ENCODE data around the gene IRF2BP2. TPM values are rescaled to one million over a fixed set of nuclear protein-coding genes. Genes with fewer than 3 reads are reported as not detected.

Gene IRF2BP2
- total and polyA plus RNA-seq, 2 donors (not counting 1 experiment from before 2014, with no cell fraction given): 126 to 255 TPM

GRCh38 chr1:234614081-234614489, 4.1 kb upstream of the IRF2BP2 start:
- H3K9ac ChIP-seq (ENCODE audit: low read length): no peak overlapping the region
- H3K4me3 Mint-ChIP-seq: no peak overlapping the region
- H3K79me2 ChIP-seq (ENCODE audit: control insufficient read depth, insufficient read depth, low read length): no peaks in the 10 kb centered on the region
- POLR2A ChIA-PET: interaction anchor here (0.6 to 1.0 kb wide), 2 partner anchors 159 to 391 kb away, joined by 3 to 5 read pairs; no protein-coding TSS in a partner anchor
- H2AFZ ChIP-seq (ENCODE audit: insufficient read depth, low read depth, low read length, poor library complexity, severe bottlenecking): no peak overlapping the region
- H4K20me1 ChIP-seq (ENCODE audit: control insufficient read depth, insufficient read depth, low read length, poor library complexity, severe bottlenecking): no peaks in the 10 kb centered on the region
- no CpG with 5 or more reads among the region's 2 CpGs for WGBS (ENCODE audit: insufficient coverage)
- no peak overlapping the region for H3K4me2 ChIP-seq (replicated peaks; ENCODE audit: low read depth, low read length, poor library complexity, severe bottlenecking)
- no peaks in the 10 kb centered on the region for H3K9me3 ChIP-seq (ENCODE audit: control extremely low read depth in 1 of 3, control insufficient read depth in 2 of 3, insufficient read depth in 1 of 3, low read length in 2 of 3)
- H3K36me3 ChIP-seq (replicated peaks in 1 of 2; ENCODE audit: control extremely low read depth in 1 of 2, control insufficient read depth in 1 of 2, extremely low read depth in 1 of 2, insufficient read depth in 2 of 2, low read length in 1 of 2): no peaks in the 10 kb centered on the region
- no peak for ATAC-seq (ENCODE audit: low read depth)
- peaks cover 33% of the 10 kb centered on the region for H3K4me1 Mint-ChIP-seq
- CTCF ChIA-PET: interaction anchor here (0.7 to 7.3 kb wide), 10 partner anchors 8 to 491 kb away, joined by 3 to 70 read pairs (median 4); no protein-coding TSS in a partner anchor
- peak overlapping the region; percentile 59 for H3K27ac Mint-ChIP-seq
- H3K4me3 ChIP-seq (ENCODE audit: control extremely low read depth in 1 of 5, extremely low read depth in 1 of 5, insufficient read depth in 1 of 5, low read depth in 2 of 5, low read length in 4 of 5): no peak overlapping the region
- H3K27me3 Mint-ChIP-seq: no peaks in the 10 kb centered on the region
- peaks cover 23 to 26% of the 10 kb centered on the region in 2 donors for H3K4me1 ChIP-seq (ENCODE audit: control insufficient read depth in 2 of 2, insufficient read depth in 2 of 2, low read length in 2 of 2)
- DNase-seq: no peak
- H3K27me3 ChIP-seq (replicated peaks in 1 of 4; ENCODE audit: control extremely low read depth in 1 of 4, control insufficient read depth in 3 of 4, insufficient read depth in 4 of 4, low read length in 3 of 4): no peaks in the 10 kb centered on the region
- intact Hi-C loops (cut with micrococcal nuclease): loop anchor here (5.0 kb wide), 2 partner anchors 228 to 713 kb away; partner anchors contain the start of genes ARID4B and GGPS1
- H3K27ac ChIP-seq (ENCODE audit: low read length in 2 of 2): no peak overlapping the region
- no peak for TF ChIP-seq CTCF (IDR thresholded peaks at IDR 0.05)
- TF ChIP-seq EZH2 (IDR thresholded peaks at IDR 0.05; ENCODE audit: borderline replicate concordance, insufficient read depth, low read depth, low read length, poor library complexity, severe bottlenecking): no peak
- H3K9me3 Mint-ChIP-seq (ENCODE audit: insufficient read depth): no peaks in the 10 kb centered on the region

GRCh38 chr1:234613128-234613875, 3.3 kb upstream of the IRF2BP2 start:
- H2AFZ ChIP-seq (ENCODE audit: insufficient read depth, low read depth, low read length, poor library complexity, severe bottlenecking): peak overlapping the region; percentile 68
- peaks cover 23 to 26% of the 10 kb centered on the region in 2 donors for H3K4me1 ChIP-seq (ENCODE audit: control insufficient read depth in 2 of 2, insufficient read depth in 2 of 2, low read length in 2 of 2)
- peak overlapping the region; percentile 13 to 83 (median 37) for H3K4me3 ChIP-seq (ENCODE audit: control extremely low read depth in 1 of 5, extremely low read depth in 1 of 5, insufficient read depth in 1 of 5, low read depth in 2 of 5, low read length in 4 of 5)
- intact Hi-C loops (cut with micrococcal nuclease): loop anchor here (2.0 to 5.0 kb wide), 4 partner anchors 63 to 714 kb away; partner anchors contain the start of genes ARID4B and GGPS1
- Mint-ChIP-seq H3K27ac (peak overlapping the region; percentile 100), H3K4me3 (peak overlapping the region; percentile 87), H3K4me1 (peaks cover 33% of the 10 kb centered on the region), H3K9me3 (ENCODE audit: insufficient read depth) (no peaks in the 10 kb centered on the region), H3K27me3 (no peaks in the 10 kb centered on the region)
- no peak for ATAC-seq (ENCODE audit: low read depth)
- peaks cover 4% of the 10 kb centered on the region for H3K79me2 ChIP-seq (ENCODE audit: control insufficient read depth, insufficient read depth, low read length)
- CTCF ChIA-PET: interaction anchor here (0.7 to 7.3 kb wide), 16 partner anchors 9 to 480 kb away, joined by 3 to 70 read pairs (median 4); no protein-coding TSS in a partner anchor
- H3K36me3 ChIP-seq (replicated peaks in 1 of 2; ENCODE audit: control extremely low read depth in 1 of 2, control insufficient read depth in 1 of 2, extremely low read depth in 1 of 2, insufficient read depth in 2 of 2, low read length in 1 of 2): no peaks in the 10 kb centered on the region
- TF ChIP-seq CTCF (IDR thresholded peaks at IDR 0.05): no peak
- no peak for TF ChIP-seq EZH2 (IDR thresholded peaks at IDR 0.05; ENCODE audit: borderline replicate concordance, insufficient read depth, low read depth, low read length, poor library complexity, severe bottlenecking)
- 15% methylated on average over 6 of the region's 12 CpGs for WGBS (ENCODE audit: insufficient coverage)
- DNase-seq: no peak
- peak overlapping the region; percentile 94 for H3K4me2 ChIP-seq (replicated peaks; ENCODE audit: low read depth, low read length, poor library complexity, severe bottlenecking)
- H3K27ac ChIP-seq (ENCODE audit: low read length in 2 of 2): peak overlapping the region; percentile 78 to 94
- H3K9ac ChIP-seq (ENCODE audit: low read length): peak overlapping the region; percentile 81
- no peaks in the 10 kb centered on the region for H4K20me1 ChIP-seq (ENCODE audit: control insufficient read depth, insufficient read depth, low read length, poor library complexity, severe bottlenecking)
- POLR2A ChIA-PET: interaction anchor here (0.6 to 4.8 kb wide), 6 partner anchors 13 to 398 kb away, joined by 3 to 50 read pairs (median 8); no protein-coding TSS in a partner anchor
- H3K9me3 ChIP-seq (ENCODE audit: control extremely low read depth in 1 of 3, control insufficient read depth in 2 of 3, insufficient read depth in 1 of 3, low read length in 2 of 3): no peaks in the 10 kb centered on the region
- H3K27me3 ChIP-seq (replicated peaks in 1 of 4; ENCODE audit: control extremely low read depth in 1 of 4, control insufficient read depth in 3 of 4, insufficient read depth in 4 of 4, low read length in 3 of 4): no peaks in the 10 kb centered on the region
